Vagina (tissue), 2 donors: ENCODE measurements around the gene DST. TPM values are rescaled to one million over a fixed set of nuclear protein-coding genes. Genes with fewer than 3 reads are reported as not detected.

Experiments used
- DNase-seq, 2 donors: peaks; one replicate each; pipeline ENCODE4 v3.0.0-alpha.2; 2017; ENCODE audit errors: extremely low spot score in 2 of 2
- H3K27ac ChIP-seq: fragments of 200-600 bp; sonication (generic); one replicate; pipeline ENCODE4 v1.5.1; 2019
- H3K27me3 ChIP-seq: fragments of 200-600 bp; sonication (generic); one replicate; pipeline ENCODE4 v1.5.1; 2019
- H3K36me3 ChIP-seq, 2 donors: fragments of 200-600 bp; sonication (generic); one replicate each; pipeline ENCODE4 v1.5.1; 2017 to 2019
- H3K4me1 ChIP-seq: fragments of 200-600 bp; sonication (generic); one replicate; pipeline ENCODE4 v1.5.1; 2019
- H3K4me3 ChIP-seq, 2 donors: fragments of 200-600 bp; sonication (generic); 1 replicate in 1 of 2; 2 replicates in 1 of 2; pipeline ENCODE4 v1.5.1; 2016 to 2019
- H3K9me3 ChIP-seq: fragments of 200-600 bp; sonication (generic); one replicate; pipeline ENCODE4 v1.5.1; 2019
- POLR2A ChIP-seq, 2 donors: fragments of 450-650 bp; IDR thresholded peaks; one replicate each; pipeline ENCODE4 v1.6.1; 2017; ENCODE audit warnings: antibody characterized with exemption in 2 of 2, mild to moderate bottlenecking in 2 of 2, moderate library complexity in 2 of 2
- POLR2AphosphoS5 ChIP-seq, 2 donors: sonication (generic); formaldehyde crosslinking; IDR thresholded peaks; one replicate each; pipeline ENCODE4 v1.9.0; 2017; ENCODE audit warnings: antibody characterized with exemption in 2 of 2, mild to moderate bottlenecking in 2 of 2, low read depth in 1 of 2; ENCODE audit not compliant: insufficient read depth in 1 of 2
- intact Hi-C: fragments of 100-400 bp; cut with DNase I; formaldehyde crosslinking; loops from one replicate; pipeline ENCODE4 v1.15.1; 2023
- total RNA-seq: library from RNA; depleted of rRNA; stranded (reverse); fragments of >200 nt; gene quantifications from one replicate; pipeline ENCODE4 v1.2.3, GENCODE V29; 2016
- TF ChIP-seq, protein P1 (sequence below), 3 experiments: fragments of 450-650 bp in 2 of 3; fragments of 200-600 bp in 1 of 3; sonication (generic) in 1 of 3; IDR thresholded peaks; one replicate each; pipeline ENCODE4 v1.5.1; 2017 to 2019; ENCODE audit warnings: antibody characterized with exemption in 3 of 3, mild to moderate bottlenecking in 2 of 3, moderate library complexity in 2 of 3

Gene DST
- total RNA-seq, 1 donor from 2014 or later, result 460 TPM

DNA sequence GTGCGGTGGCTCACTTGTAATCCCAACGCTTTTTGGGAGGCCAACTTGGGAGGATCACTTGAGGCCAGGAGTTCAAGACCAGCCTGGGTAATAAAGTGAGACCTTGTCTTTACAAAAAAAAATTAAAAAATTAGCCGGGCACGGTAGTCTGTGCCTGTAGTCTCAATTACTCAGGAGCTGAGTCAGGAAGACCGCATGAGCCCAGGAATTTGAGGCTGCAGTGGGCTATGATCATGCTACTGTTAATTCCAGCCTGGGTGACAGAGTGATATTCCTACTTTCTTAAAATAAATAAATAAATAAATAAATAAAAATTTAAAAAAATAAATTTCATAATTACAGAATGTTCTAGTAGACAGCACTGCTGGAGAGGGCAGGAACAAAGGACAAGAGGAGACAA, 62.4 kb downstream of the DST start:
- TF ChIP-seq, protein P1, sequence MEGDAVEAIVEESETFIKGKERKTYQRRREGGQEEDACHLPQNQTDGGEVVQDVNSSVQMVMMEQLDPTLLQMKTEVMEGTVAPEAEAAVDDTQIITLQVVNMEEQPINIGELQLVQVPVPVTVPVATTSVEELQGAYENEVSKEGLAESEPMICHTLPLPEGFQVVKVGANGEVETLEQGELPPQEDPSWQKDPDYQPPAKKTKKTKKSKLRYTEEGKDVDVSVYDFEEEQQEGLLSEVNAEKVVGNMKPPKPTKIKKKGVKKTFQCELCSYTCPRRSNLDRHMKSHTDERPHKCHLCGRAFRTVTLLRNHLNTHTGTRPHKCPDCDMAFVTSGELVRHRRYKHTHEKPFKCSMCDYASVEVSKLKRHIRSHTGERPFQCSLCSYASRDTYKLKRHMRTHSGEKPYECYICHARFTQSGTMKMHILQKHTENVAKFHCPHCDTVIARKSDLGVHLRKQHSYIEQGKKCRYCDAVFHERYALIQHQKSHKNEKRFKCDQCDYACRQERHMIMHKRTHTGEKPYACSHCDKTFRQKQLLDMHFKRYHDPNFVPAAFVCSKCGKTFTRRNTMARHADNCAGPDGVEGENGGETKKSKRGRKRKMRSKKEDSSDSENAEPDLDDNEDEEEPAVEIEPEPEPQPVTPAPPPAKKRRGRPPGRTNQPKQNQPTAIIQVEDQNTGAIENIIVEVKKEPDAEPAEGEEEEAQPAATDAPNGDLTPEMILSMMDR (IDR thresholded peaks at IDR 0.05), result no peak
- TF ChIP-seq POLR2A (IDR thresholded peaks at IDR 0.05) (no peak), POLR2AphosphoS5 (IDR thresholded peaks at IDR 0.05; ENCODE audit: insufficient read depth in 1 of 2, low read depth in 1 of 2) (no peak)
- Histone ChIP-seq H3K9me3 (no peaks in the 10 kb centered on the region), H3K36me3 (no peaks in the 10 kb centered on the region), H3K4me1 (no peaks in the 10 kb centered on the region), H3K4me3 (no peak overlapping the region), H3K27ac (no peak overlapping the region), H3K27me3 (no peaks in the 10 kb centered on the region)
- DNase-seq, result no peak
- intact Hi-C loops, result no loop called here

DNA sequence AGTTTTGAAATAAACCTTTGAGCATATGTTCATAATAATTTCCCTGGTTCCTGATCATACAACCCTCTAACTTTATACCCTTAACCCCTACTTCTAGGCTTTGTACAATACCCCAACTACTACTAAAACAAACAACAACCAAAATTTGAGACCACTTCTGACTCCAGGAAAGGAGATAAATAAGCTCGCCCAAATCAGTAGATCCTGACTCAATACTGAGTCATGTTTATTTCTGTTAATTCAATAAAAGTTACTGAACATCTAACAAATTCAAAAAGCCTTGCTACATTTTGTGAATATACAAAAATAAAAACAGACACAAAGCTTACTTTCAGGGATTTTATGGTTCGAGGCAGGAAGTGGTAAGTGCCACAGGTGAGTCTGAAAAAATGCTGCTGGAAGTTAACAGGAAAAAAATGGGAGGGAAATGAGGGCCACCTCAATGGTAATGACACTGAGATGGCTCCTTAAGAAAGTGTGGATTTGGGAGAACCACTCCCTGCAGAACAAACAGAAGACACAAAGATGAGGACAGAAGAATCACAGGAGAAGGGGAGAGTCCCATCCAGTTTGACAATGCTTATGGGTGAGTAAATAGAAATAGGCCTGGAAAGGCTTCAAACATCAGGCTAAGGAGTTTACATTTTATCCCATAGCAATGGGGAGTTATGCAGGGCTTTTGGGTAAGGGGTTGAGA, 63.4 kb downstream of the DST start:
- no peak overlapping the region for H3K27ac ChIP-seq
- TF ChIP-seq POLR2A (IDR thresholded peaks at IDR 0.05), result no peak
- TF ChIP-seq, protein P1 (IDR thresholded peaks at IDR 0.05), result no peak
- no peak for TF ChIP-seq POLR2AphosphoS5 (IDR thresholded peaks at IDR 0.05; ENCODE audit: insufficient read depth in 1 of 2, low read depth in 1 of 2)
- intact Hi-C loops, result no loop called here
- H3K27me3 ChIP-seq, result no peaks in the 10 kb centered on the region
- no peaks in the 10 kb centered on the region for H3K9me3 ChIP-seq
- H3K4me3 ChIP-seq, result no peak overlapping the region
- DNase-seq, result no peak
- H3K36me3 ChIP-seq, result no peaks in the 10 kb centered on the region
- H3K4me1 ChIP-seq, result no peaks in the 10 kb centered on the region

DNA sequence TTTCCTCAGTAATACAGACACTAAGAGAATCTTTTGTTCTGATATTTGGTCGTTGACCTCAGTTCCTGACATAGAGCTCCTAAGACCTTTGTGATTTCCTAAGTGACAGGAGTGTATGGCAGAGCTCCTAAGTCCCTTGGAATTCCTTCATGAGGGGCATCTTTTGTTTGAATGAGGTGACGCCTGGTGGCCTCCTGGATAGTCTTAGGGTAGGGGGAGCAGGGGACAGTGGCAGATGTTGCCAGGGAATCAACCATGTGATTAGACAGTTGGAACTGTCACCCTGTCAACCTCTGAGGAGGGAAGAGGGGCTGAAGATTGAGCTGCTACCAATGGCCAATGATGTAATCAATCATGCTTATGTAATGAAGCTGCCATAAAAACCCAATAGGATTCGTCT, 67.0 kb downstream of the DST start:
- intact Hi-C loops, result no loop called here
- H3K4me3 ChIP-seq, result no peak overlapping the region
- TF ChIP-seq, protein P1 (IDR thresholded peaks at IDR 0.05), result no peak
- TF ChIP-seq POLR2A (IDR thresholded peaks at IDR 0.05) (no peak), POLR2AphosphoS5 (IDR thresholded peaks at IDR 0.05; ENCODE audit: insufficient read depth in 1 of 2, low read depth in 1 of 2) (no peak)

DNA sequence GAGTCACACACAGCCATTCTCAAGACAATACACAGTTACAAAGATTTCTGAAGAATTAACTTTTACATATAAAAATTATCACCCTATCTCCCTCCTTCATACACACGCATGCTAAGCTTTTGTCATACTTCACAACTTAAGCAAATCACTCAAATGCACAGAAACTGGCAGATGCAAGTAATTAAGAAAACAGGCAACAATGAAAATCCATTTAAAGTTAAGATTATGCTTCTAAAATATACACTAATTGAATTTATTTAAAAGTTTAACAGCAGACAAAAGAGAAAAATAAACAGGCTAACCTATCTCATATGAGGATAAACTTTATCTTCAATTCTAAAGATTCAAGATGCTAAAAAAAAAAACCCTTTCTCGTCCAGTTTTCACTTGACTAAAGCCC, 68.4 kb downstream of the DST start:
- no peaks in the 10 kb centered on the region for H3K9me3 ChIP-seq
- H3K36me3 ChIP-seq, result no peaks in the 10 kb centered on the region
- H3K27me3 ChIP-seq, result no peaks in the 10 kb centered on the region
- no peaks in the 10 kb centered on the region for H3K4me1 ChIP-seq
- DNase-seq, result no peak
- intact Hi-C loops, result no loop called here
- no peak overlapping the region for H3K4me3 ChIP-seq
- TF ChIP-seq POLR2AphosphoS5 (IDR thresholded peaks at IDR 0.05; ENCODE audit: insufficient read depth in 1 of 2, low read depth in 1 of 2), result no peak
- H3K27ac ChIP-seq, result no peak overlapping the region

More for the DNA sequence above, 67.0 kb downstream of the DST start:
- DNase-seq, result no peak
- Histone ChIP-seq H3K27ac (no peak overlapping the region), H3K27me3 (no peaks in the 10 kb centered on the region), H3K4me1 (no peaks in the 10 kb centered on the region), H3K36me3 (no peaks in the 10 kb centered on the region), H3K9me3 (no peaks in the 10 kb centered on the region)

DNA sequence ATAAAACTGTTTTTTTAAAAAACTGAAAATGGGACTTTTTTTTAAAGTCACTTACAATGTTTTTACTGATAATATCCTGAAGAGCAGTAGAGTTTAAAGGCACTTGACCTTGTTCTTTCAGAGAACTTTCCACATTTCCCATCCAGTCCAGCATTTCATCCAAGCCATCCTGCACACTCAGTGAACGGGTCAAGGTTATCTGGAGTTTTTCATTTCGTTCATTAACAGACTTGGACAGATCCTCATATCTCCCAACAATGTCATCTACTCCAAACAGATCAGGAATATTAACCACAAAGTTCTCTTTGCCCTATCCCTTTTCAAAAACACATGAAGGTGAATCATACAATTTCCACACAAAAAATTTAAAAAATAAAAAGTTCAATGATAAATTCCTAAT, 69.1 kb downstream of the DST start:
- intact Hi-C loops, result no loop called here
- no peaks in the 10 kb centered on the region for H3K9me3 ChIP-seq
- H3K4me1 ChIP-seq, result no peaks in the 10 kb centered on the region
- H3K27ac ChIP-seq, result no peak overlapping the region
- no peaks in the 10 kb centered on the region for H3K27me3 ChIP-seq
- TF ChIP-seq, protein P1 (IDR thresholded peaks at IDR 0.05), result no peak
- no peak for TF ChIP-seq POLR2AphosphoS5 (IDR thresholded peaks at IDR 0.05; ENCODE audit: insufficient read depth in 1 of 2, low read depth in 1 of 2)
- no peak for TF ChIP-seq POLR2A (IDR thresholded peaks at IDR 0.05)
- no peaks in the 10 kb centered on the region for H3K36me3 ChIP-seq
- H3K4me3 ChIP-seq, result no peak overlapping the region
- no peak for DNase-seq
